Neural cell (in vitro differentiated cells): ENCODE data around the gene NBDY. TPM values are rescaled to one million over a fixed set of nuclear protein-coding genes. Genes with fewer than 3 reads are reported as not detected.
"Not testable (repeated sequence)": the region's sequence is repeated elsewhere in the genome, so short reads cannot be mapped to it uniquely, and the experiment has no call there.

Experiments used
- H2AFZ ChIP-seq: fragments of 200-600, 300-800 bp; sonication (generic), shearing (Covaris generic); 2 replicates; pipeline ENCODE4 v1.6.0; 2014; ENCODE audit warnings: low read depth, mild to moderate bottlenecking, antibody characterized with exemption, low read length, moderate library complexity
- H3F3A ChIP-seq: fragments of 200-600 bp; shearing (Covaris generic); 2 replicates; pipeline ENCODE4 v1.6.1; 2016; ENCODE audit warnings: mild to moderate bottlenecking, moderate library complexity, mixed read lengths, antibody characterized with exemption, low read length; ENCODE audit not compliant: insufficient read depth, poor library complexity, severe bottlenecking
- H3K27ac ChIP-seq: fragments of 200-600, 300-800 bp; sonication (generic), shearing (Covaris generic); 2 replicates; pipeline ENCODE4 v1.5.1; 2014; ENCODE audit warnings: mild to moderate bottlenecking, low read length, moderate library complexity
- H3K27me3 ChIP-seq: fragments of 300-800, 200-600 bp; sonication (generic), shearing (Covaris generic); 2 replicates; pipeline ENCODE4 v1.6.0; 2014; ENCODE audit warnings: mild to moderate bottlenecking, low read depth, low read length, moderate library complexity; ENCODE audit not compliant: insufficient read depth
- H3K36me3 ChIP-seq: fragments of 300-800, 200-600 bp; sonication (generic), shearing (Covaris generic); 2 replicates; pipeline ENCODE4 v1.5.1; 2014; ENCODE audit warnings: mild to moderate bottlenecking, antibody characterized with exemption, low read length, moderate library complexity; ENCODE audit not compliant: insufficient read depth
- H3K4me2 ChIP-seq: fragments of 300-800, 200-600 bp; sonication (generic), shearing (Covaris generic); 2 replicates; pipeline ENCODE4 v1.6.0; 2014; ENCODE audit warnings: mild to moderate bottlenecking, low read length
- H3K4me3 ChIP-seq: fragments of 300-800, 200-600 bp; sonication (generic), shearing (Covaris generic); 2 replicates; pipeline ENCODE4 v1.5.1; 2014; ENCODE audit warnings: mild to moderate bottlenecking, low read length, moderate library complexity
- H3K79me2 ChIP-seq: fragments of 200-600 bp; shearing (Covaris generic); replicated peaks from 2 replicates; pipeline ENCODE4 v1.6.0; 2014; ENCODE audit warnings: mild to moderate bottlenecking, low read length, moderate library complexity; ENCODE audit not compliant: insufficient read depth
- H3K9ac ChIP-seq: fragments of 300-800, 200-600 bp; sonication (generic), shearing (Covaris generic); 2 replicates; pipeline ENCODE4 v1.6.1; 2016; ENCODE audit warnings: mild to moderate bottlenecking, low read length, mixed read lengths
- H3K9me2 ChIP-seq: fragments of 200-600 bp; shearing (Covaris generic); 2 replicates; pipeline ENCODE4 v1.6.1; 2016; ENCODE audit warnings: mild to moderate bottlenecking, low read length, mixed read lengths; ENCODE audit not compliant: insufficient read depth
- H3K9me3 ChIP-seq: fragments of 200-600, 300-800 bp; sonication (generic), shearing (Covaris generic); 2 replicates; pipeline ENCODE4 v1.6.1; 2016; ENCODE audit warnings: mild to moderate bottlenecking, mixed run types, low read length, moderate library complexity, mixed read lengths
- H4K20me1 ChIP-seq: fragments of 200-600 bp; shearing (Covaris generic); 2 replicates; pipeline ENCODE4 v1.6.1; 2016; ENCODE audit warnings: mild to moderate bottlenecking, mixed run types; ENCODE audit not compliant: insufficient read depth
- MXI1 ChIP-seq: fragments of 450-650 bp; conservative IDR thresholded peaks from 2 replicates; pipeline ENCODE4 v1.6.1; 2014; ENCODE audit warnings: antibody characterized with exemption, mild to moderate bottlenecking; ENCODE audit not compliant: poor library complexity, severe bottlenecking
- POLR2AphosphoS5 ChIP-seq: IDR thresholded peaks from 2 replicates; pipeline ENCODE4 v1.6.1; 2012
- RAD21 ChIP-seq: fragments of 450-650 bp; conservative IDR thresholded peaks from 2 replicates; pipeline ENCODE4 v1.6.1; 2014; ENCODE audit warnings: antibody characterized with exemption, mild to moderate bottlenecking, moderate library complexity
- SMC3 ChIP-seq: fragments of 450-650 bp; conservative IDR thresholded peaks from 2 replicates; pipeline ENCODE4 v1.6.1; 2014; ENCODE audit warnings: antibody characterized with exemption, mild to moderate bottlenecking, moderate library complexity; ENCODE audit not compliant: poor library complexity
- TAF1 ChIP-seq: IDR thresholded peaks from 2 replicates; pipeline ENCODE4 v1.6.1; 2012; ENCODE audit warnings: low read depth
- polyA minus RNA-seq: library from RNA; depleted of rRNA, polyadenylated mRNA; stranded (reverse); fragments of >200 nt; gene quantifications from 2 replicates; pipeline ENCODE4 v1.2.3, GENCODE V29; 2014
- polyA plus RNA-seq: library from polyadenylated mRNA; depleted of rRNA; stranded (reverse); fragments of >200 nt; gene quantifications from 2 replicates; pipeline ENCODE4 v1.2.3, GENCODE V29; 2014
- TF ChIP-seq, protein P1 (sequence below): fragments of 450-650 bp; IDR thresholded peaks from 2 replicates; pipeline ENCODE4 v1.5.1; 2014; ENCODE audit warnings: antibody characterized with exemption, mild to moderate bottlenecking, moderate library complexity; ENCODE audit not compliant: poor library complexity, severe bottlenecking

NBDY gene
- polyA plus RNA-seq: 29.7 and 29.8 TPM in 2 replicates
- polyA minus RNA-seq: 24.6 and 26.7 TPM in 2 replicates

DNA sequence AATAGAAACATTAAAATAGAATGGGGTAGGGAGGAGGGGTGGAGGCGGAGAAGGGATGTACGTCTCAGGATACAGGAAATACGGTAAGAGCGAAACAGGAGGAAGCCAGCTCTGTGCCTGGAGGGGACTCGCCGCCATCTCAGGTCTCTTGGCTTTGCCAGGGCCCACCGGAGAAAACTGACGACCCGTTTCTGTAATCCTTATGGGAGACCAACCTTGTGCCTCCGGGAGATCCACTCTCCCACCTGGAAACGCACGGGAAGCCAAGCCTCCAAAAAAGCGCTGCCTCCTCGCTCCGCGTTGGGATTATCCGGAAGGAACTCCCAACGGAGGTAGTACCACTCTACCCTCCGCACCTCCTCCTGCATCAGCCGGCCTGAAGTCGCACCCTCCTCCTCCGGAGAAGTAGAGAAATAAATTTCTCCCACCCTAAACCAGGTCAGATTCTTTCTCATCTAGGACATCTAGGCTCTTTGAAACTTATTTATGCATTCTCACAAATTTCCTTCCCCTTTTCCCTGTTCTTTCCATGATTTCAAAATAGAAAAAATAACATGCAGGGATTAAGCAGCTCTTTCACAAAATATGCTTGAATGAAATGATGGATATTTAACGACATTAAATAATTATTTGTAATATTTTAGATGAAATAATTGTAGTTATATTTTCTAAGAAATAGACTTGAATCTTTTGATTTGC lies at the start of gene NBDY:
NBDY (plus strand) TSS at position 92 of the 699 bp plus-strand sequence; CDS start at position 203, 111 bp downstream.
- peak within 1 kb of the TSS; percentile 75 for H3K4me3 ChIP-seq
- peak within 1 kb of the TSS; percentile 40 for H2AFZ ChIP-seq
- no peaks in the 10 kb centered on the region for H3K27me3 ChIP-seq
- peak within 1 kb of the TSS; percentile 76 for H3K9ac ChIP-seq
- TF ChIP-seq POLR2AphosphoS5 (peak; percentile 72), TAF1 (no peak), SMC3 (no peak), MXI1 (peak; percentile 17)
- TF ChIP-seq, protein P1, sequence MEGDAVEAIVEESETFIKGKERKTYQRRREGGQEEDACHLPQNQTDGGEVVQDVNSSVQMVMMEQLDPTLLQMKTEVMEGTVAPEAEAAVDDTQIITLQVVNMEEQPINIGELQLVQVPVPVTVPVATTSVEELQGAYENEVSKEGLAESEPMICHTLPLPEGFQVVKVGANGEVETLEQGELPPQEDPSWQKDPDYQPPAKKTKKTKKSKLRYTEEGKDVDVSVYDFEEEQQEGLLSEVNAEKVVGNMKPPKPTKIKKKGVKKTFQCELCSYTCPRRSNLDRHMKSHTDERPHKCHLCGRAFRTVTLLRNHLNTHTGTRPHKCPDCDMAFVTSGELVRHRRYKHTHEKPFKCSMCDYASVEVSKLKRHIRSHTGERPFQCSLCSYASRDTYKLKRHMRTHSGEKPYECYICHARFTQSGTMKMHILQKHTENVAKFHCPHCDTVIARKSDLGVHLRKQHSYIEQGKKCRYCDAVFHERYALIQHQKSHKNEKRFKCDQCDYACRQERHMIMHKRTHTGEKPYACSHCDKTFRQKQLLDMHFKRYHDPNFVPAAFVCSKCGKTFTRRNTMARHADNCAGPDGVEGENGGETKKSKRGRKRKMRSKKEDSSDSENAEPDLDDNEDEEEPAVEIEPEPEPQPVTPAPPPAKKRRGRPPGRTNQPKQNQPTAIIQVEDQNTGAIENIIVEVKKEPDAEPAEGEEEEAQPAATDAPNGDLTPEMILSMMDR: no peak
- H3K4me2 ChIP-seq: no peak within 1 kb of the TSS
- H3K9me3 ChIP-seq: no peaks in the 10 kb centered on the region
- no peaks in the 10 kb centered on the region for H3K36me3 ChIP-seq
- H3K79me2 ChIP-seq: peaks cover 19% of the 10 kb centered on the region
- peak within 1 kb of the TSS; percentile 90 for H3K27ac ChIP-seq
- no peaks in the 10 kb centered on the region for H3K9me2 ChIP-seq
- H3F3A ChIP-seq: no peaks in the 10 kb centered on the region
- H4K20me1 ChIP-seq: no peaks in the 10 kb centered on the region

DNA sequence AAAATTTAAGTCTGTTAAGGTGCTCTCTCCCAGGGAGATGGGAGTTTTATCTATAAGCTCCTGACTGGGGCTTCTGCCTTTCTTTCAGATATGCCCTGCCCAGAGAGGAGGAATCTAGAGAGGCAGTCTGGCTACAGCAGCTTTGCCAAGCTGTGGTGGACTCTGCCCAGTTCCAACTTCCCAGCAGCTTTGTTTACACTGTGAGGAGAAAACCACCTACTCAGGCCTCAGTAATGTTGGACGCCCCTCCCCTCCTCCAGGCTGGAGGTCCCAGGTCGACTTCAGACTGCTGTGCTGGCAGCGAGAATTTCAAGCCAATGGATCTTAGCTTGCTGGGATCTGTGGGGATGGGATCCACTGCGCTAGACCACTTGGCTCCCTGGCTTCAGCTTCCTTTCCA lies 24.5 kb upstream of the NBDY start:
- not testable (repeated sequence) for H3K79me2 ChIP-seq

DNA sequence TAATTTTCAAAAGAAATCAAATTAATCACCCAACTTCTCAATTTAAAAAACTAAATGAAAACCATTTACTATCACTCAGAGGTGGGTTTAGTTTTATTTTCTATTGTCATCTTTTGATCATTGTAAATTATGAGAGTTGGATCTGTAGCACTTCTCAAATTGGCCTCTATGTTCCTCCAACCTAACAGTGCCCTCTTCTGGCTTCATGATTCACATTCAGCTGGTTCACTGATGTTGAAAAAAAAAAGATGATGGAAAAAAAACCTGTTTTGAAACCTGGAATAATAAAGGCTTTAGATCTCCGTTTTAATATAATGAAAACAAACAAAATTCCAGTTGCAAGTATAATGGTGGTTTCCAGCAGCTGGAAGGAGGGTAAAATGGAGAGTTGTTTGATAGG lies 2.4 kb upstream of the NBDY start:
- Histone ChIP-seq H3K9ac (no peak overlapping the region), H3K27ac (no peak overlapping the region), H4K20me1 (no peaks in the 10 kb centered on the region), H3K79me2 (peaks cover 1% of the 10 kb centered on the region), H3K36me3 (no peaks in the 10 kb centered on the region), H3K9me2 (no peaks in the 10 kb centered on the region), H3K4me2 (no peak overlapping the region), H2AFZ (no peak overlapping the region), H3K27me3 (no peaks in the 10 kb centered on the region), H3F3A (no peaks in the 10 kb centered on the region), H3K9me3 (no peaks in the 10 kb centered on the region), H3K4me3 (no peak overlapping the region)
- TF ChIP-seq RAD21 (peak; percentile 73), POLR2AphosphoS5 (no peak), SMC3 (peak; percentile 74)
- TF ChIP-seq, protein P1: peak; percentile 71

More for the DNA sequence above, 24.5 kb upstream of the NBDY start:
- H3K9me3 ChIP-seq, H3K27ac ChIP-seq, H3K27me3 ChIP-seq, H3F3A ChIP-seq, H3K4me2 ChIP-seq, H3K9me2 ChIP-seq, H3K36me3 ChIP-seq, H3K4me3 ChIP-seq, H4K20me1 ChIP-seq, H2AFZ ChIP-seq, H3K9ac ChIP-seq: not testable (repeated sequence)
